HepG2 (cell line): ENCODE results near the gene CILP2. TPM values are rescaled to one million over a fixed set of nuclear protein-coding genes. Genes with fewer than 3 reads are reported as not detected.

ENCODE experiments used
- BCLAF1 ChIP-seq: fragments of 450-650 bp; IDR thresholded peaks from 2 replicates; pipeline ENCODE4 v1.6.1; 2017; ENCODE audit warnings: mild to moderate bottlenecking
- IKZF1 ChIP-seq: fragments of 450-650 bp; IDR thresholded peaks from 2 replicates; pipeline ENCODE4 v1.7.1; 2016
- ZUFSP ChIP-seq: sonication (generic); formaldehyde crosslinking; IDR thresholded peaks from 2 replicates; pipeline ENCODE4 v1.9.0; 2021; ENCODE audit warnings: missing genetic modification reagents, mild to moderate bottlenecking, borderline replicate concordance
- polyA plus RNA-seq, 8 experiments: library from polyadenylated mRNA; depleted of rRNA in 3 of 8; stranded (reverse) in 7 of 8; unstranded in 1 of 8; fragments of >200 nt; fragmentation: Illumina TruSeq in 4 of 8; extraction: Trizol in 4 of 8; gene quantifications; 2 replicates each; pipeline versions ENCODE4 v1.2.1 to v1.2.3, GENCODE V29; 2011 to 2016; ENCODE audit warnings: low read depth in 4 of 8, missing spikeins in 1 of 8, mixed read lengths in 1 of 8; ENCODE audit not compliant: insufficient read depth in 1 of 8
- total RNA-seq, 5 experiments: library from RNA; depleted of rRNA; stranded (reverse); fragments of >200 nt; fragmentation: Illumina TruSeq; extraction: Trizol; gene quantifications; 2 replicates each; pipeline ENCODE4 v1.2.3, GENCODE V29; 2016; ENCODE audit warnings: low read depth in 1 of 5
- TF ChIP-seq, protein P1 (sequence below): sonication (generic); formaldehyde crosslinking; IDR thresholded peaks from 2 replicates; pipeline ENCODE4 v1.4.0; 2020; ENCODE audit warnings: missing genetic modification reagents
- TF ChIP-seq, protein P2 (sequence below): sonication (generic); formaldehyde crosslinking; IDR thresholded peaks from 2 replicates; pipeline ENCODE4 v1.4.0; 2020; ENCODE audit warnings: missing genetic modification reagents, borderline replicate concordance

CILP2 gene
- total and polyA plus RNA-seq, 2 of the 13 experiments (the other 11 are each of a cell fraction or from before 2014, with no cell fraction given): 0.09 to 0.37 TPM

DNA sequence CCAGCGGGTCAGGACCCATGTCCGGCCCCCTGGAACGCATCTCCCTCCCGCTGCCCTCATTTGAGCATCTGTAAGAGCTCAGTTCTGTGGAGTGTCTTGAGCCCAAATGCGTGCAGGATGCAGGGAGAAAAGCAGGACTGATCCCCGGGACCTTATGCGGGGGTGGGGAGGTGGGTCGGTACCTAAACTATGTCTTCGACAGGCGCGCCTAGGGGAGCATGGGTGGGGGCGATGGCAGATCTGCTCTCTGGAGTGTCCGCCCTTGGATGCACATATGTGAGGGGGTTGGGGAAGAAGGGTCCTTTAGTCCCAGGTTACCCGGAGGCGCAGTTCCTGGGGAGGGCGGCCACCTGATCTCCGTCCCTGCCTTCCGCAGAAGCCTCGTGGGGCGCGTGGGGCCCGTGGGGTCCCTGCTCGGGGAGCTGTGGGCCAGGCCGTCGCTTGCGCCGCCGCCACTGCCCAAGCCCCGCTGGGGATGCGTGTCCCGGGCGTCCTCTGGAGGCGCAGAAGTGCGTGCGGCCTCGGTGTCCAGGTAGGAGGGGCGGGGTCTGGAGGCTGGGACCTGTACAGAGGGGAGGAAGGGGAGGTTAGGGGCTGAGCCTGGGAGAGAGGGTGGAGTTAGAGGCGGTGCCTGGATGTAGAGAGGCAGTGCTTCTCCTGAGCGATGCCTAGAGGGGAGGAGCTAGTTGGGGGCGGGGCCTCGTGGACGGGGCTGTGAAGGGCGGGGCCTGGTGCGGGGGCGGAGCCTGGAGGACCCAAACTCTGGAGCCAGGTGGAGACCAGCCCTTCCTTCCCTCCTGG lies 2.9 kb downstream of the CILP2 start (continued):
- TF ChIP-seq BCLAF1 (no peak), ZUFSP (no peak), IKZF1 (no peak)
- TF ChIP-seq, protein P1, sequence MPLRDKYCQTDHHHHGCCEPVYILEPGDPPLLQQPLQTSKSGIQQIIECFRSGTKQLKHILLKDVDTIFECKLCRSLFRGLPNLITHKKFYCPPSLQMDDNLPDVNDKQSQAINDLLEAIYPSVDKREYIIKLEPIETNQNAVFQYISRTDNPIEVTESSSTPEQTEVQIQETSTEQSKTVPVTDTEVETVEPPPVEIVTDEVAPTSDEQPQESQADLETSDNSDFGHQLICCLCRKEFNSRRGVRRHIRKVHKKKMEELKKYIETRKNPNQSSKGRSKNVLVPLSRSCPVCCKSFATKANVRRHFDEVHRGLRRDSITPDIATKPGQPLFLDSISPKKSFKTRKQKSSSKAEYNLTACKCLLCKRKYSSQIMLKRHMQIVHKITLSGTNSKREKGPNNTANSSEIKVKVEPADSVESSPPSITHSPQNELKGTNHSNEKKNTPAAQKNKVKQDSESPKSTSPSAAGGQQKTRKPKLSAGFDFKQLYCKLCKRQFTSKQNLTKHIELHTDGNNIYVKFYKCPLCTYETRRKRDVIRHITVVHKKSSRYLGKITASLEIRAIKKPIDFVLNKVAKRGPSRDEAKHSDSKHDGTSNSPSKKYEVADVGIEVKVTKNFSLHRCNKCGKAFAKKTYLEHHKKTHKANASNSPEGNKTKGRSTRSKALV (CRISPR knock-in tag): no peak
- TF ChIP-seq, protein P2, sequence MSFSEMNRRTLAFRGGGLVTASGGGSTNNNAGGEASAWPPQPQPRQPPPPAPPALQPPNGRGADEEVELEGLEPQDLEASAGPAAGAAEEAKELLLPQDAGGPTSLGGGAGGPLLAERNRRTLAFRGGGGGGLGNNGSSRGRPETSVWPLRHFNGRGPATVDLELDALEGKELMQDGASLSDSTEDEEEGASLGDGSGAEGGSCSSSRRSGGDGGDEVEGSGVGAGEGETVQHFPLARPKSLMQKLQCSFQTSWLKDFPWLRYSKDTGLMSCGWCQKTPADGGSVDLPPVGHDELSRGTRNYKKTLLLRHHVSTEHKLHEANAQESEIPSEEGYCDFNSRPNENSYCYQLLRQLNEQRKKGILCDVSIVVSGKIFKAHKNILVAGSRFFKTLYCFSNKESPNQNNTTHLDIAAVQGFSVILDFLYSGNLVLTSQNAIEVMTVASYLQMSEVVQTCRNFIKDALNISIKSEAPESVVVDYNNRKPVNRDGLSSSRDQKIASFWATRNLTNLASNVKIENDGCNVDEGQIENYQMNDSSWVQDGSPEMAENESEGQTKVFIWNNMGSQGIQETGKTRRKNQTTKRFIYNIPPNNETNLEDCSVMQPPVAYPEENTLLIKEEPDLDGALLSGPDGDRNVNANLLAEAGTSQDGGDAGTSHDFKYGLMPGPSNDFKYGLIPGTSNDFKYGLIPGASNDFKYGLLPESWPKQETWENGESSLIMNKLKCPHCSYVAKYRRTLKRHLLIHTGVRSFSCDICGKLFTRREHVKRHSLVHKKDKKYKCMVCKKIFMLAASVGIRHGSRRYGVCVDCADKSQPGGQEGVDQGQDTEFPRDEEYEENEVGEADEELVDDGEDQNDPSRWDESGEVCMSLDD (CRISPR knock-in tag): no peak
